H1 (cell line): Measurements from ENCODE around the gene DTD1. TPM values are rescaled to one million over a fixed set of nuclear protein-coding genes. Genes with fewer than 3 reads are reported as not detected.

Experiments
- CTCF ChIA-PET: fragments of 300-600 bp; sonication (Branson Sonifier 250); formaldehyde crosslinking; loops from one replicate; lab custom pipeline; 2021; ENCODE audit not compliant: partially characterized antibody; lab: Charles Lee
- POLR2A ChIA-PET: fragments of 300-600 bp; sonication (Branson Sonifier 250); formaldehyde crosslinking; loops from one replicate; lab custom pipeline; 2021; ENCODE audit warnings: inconsistent platforms; ENCODE audit not compliant: partially characterized antibody; lab: Charles Lee
- DNase-seq, 2 experiments: peaks; one replicate each; pipeline versions ENCODE4 v3.0.0 to v3.0.0-alpha.2; 2010 to 2022; ENCODE audit warnings: low spot score in 2 of 2, low read depth in 1 of 2, mixed read lengths in 1 of 2
- FAIRE-seq: peaks from 2 replicates; lab custom pipeline; 2011; peaks lifted over from hg19 to GRCh38; lab: Jason Lieb, UNC
- H2AFZ ChIP-seq: 2 replicates; pipeline ENCODE4 v1.8.1; 2012; ENCODE audit warnings: low read length, inconsistent platforms
- H2AK5ac ChIP-seq: 2 replicates; pipeline ENCODE4 v1.6.1; 2013; ENCODE audit warnings: low read depth, low read length
- H2BK120ac ChIP-seq: replicated peaks from 2 replicates; pipeline ENCODE3; 2013; ENCODE audit warnings: low read depth, low read length, inconsistent platforms
- H2BK12ac ChIP-seq: 2 replicates; pipeline ENCODE4 v1.6.1; 2013; ENCODE audit warnings: low read depth, low read length
- H2BK15ac ChIP-seq: 2 replicates; pipeline ENCODE4 v1.6.1; 2013; ENCODE audit warnings: low read length
- H2BK20ac ChIP-seq: 2 replicates; pipeline ENCODE4 v1.6.1; 2013; ENCODE audit warnings: low read length
- H2BK5ac ChIP-seq: 2 replicates; pipeline ENCODE4 v1.6.1; 2013; ENCODE audit warnings: low read depth, low read length
- H3K14ac ChIP-seq: 2 replicates; pipeline ENCODE4 v1.6.1; 2013; ENCODE audit warnings: inconsistent platforms; ENCODE audit not compliant: insufficient read length
- H3K18ac ChIP-seq: 2 replicates; pipeline ENCODE4 v1.6.1; 2013; ENCODE audit warnings: low read length; ENCODE audit errors: extremely low read depth
- H3K23ac ChIP-seq: 2 replicates; pipeline ENCODE4 v1.6.1; 2013; ENCODE audit warnings: inconsistent platforms; ENCODE audit not compliant: insufficient read length
- H3K23me2 ChIP-seq: 2 replicates; pipeline ENCODE4 v1.6.1; 2013; ENCODE audit warnings: low read depth, low read length
- H3K27ac ChIP-seq: 2 replicates; pipeline ENCODE4 v1.6.1; 2011; ENCODE audit warnings: low read depth, low read length, inconsistent platforms
- H3K27me3 ChIP-seq, 4 experiments: replicated peaks in 1 of 4; 1 replicate in 1 of 4; 2 replicates in 3 of 4; pipeline versions ENCODE4 v1.6.1 to v1.8.1; 2011 to 2013; ENCODE audit warnings: low read length in 3 of 4, mild to moderate bottlenecking in 3 of 4, inconsistent platforms in 2 of 4, mixed read lengths in 2 of 4, moderate library complexity in 1 of 4; ENCODE audit not compliant: control insufficient read depth in 3 of 4, insufficient read depth in 3 of 4; ENCODE audit errors: extremely low read depth in 1 of 4
- H3K36me3 ChIP-seq, 4 experiments: 2 replicates each; pipeline versions ENCODE4 v1.6.1 to v1.8.1; 2011 to 2013; ENCODE audit warnings: mild to moderate bottlenecking in 4 of 4, low read length in 3 of 4, moderate library complexity in 2 of 4, control low read depth in 1 of 4, inconsistent platforms in 1 of 4; ENCODE audit not compliant: insufficient read depth in 4 of 4, control insufficient read depth in 2 of 4
- H3K4ac ChIP-seq: replicated peaks from 2 replicates; pipeline ENCODE3; 2013; ENCODE audit warnings: low read length, low read depth, mixed read lengths, inconsistent platforms; ENCODE audit not compliant: insufficient read length
- H3K4me1 ChIP-seq, 4 experiments: replicated peaks in 1 of 4; 1 replicate in 1 of 4; 2 replicates in 3 of 4; pipeline versions ENCODE4 v1.6.1 to v1.8.1; 2011 to 2013; ENCODE audit warnings: low read length in 3 of 4, inconsistent platforms in 2 of 4, mixed read lengths in 1 of 4; ENCODE audit not compliant: insufficient read depth in 4 of 4, control insufficient read depth in 3 of 4
- H3K4me2 ChIP-seq, 2 experiments: 2 replicates each; pipeline versions ENCODE4 v1.6.1 to v1.8.1; 2011 to 2013; ENCODE audit warnings: low read depth in 2 of 2, low read length in 2 of 2, control low read depth in 1 of 2, inconsistent platforms in 1 of 2, mild to moderate bottlenecking in 1 of 2; ENCODE audit not compliant: insufficient read depth in 1 of 2
- H3K4me3 ChIP-seq, 4 experiments: fragments of 200-600, 300-600 bp in 1 of 4; sonication (generic), shearing (Covaris generic), sonication (Bioruptor Twin) in 1 of 4; 2 replicates each; pipeline versions ENCODE4 v1.5.1 to v1.8.1; 2011 to 2016; ENCODE audit warnings: low read length in 4 of 4, low read depth in 3 of 4, control low read depth in 2 of 4, inconsistent platforms in 2 of 4, mild to moderate bottlenecking in 2 of 4, mixed read lengths in 1 of 4, moderate library complexity in 1 of 4; ENCODE audit not compliant: insufficient read depth in 2 of 4; ENCODE audit errors: extremely low read depth in 1 of 4
- H3K56ac ChIP-seq: replicated peaks from 2 replicates; pipeline ENCODE3; 2013; ENCODE audit warnings: low read depth, mild to moderate bottlenecking, mixed read lengths, low read length, inconsistent platforms; ENCODE audit not compliant: insufficient read length
- H3K79me1 ChIP-seq: 2 replicates; pipeline ENCODE4 v1.6.1; 2013; ENCODE audit warnings: low read depth, low read length, control low read depth
- H3K79me2 ChIP-seq, 2 experiments: 2 replicates each; pipeline versions ENCODE4 v1.6.1 to v1.8.1; 2012 to 2013; ENCODE audit warnings: low read length in 2 of 2, mild to moderate bottlenecking in 2 of 2, inconsistent platforms in 1 of 2; ENCODE audit not compliant: insufficient read depth in 2 of 2, control insufficient read depth in 1 of 2
- H3K9ac ChIP-seq, 4 experiments: replicated peaks in 1 of 4; 1 replicate in 1 of 4; 2 replicates in 3 of 4; pipeline versions ENCODE4 v1.6.1 to v1.8.1; 2011 to 2013; ENCODE audit warnings: low read depth in 3 of 4, low read length in 3 of 4, control low read depth in 2 of 4, mild to moderate bottlenecking in 2 of 4, moderate library complexity in 2 of 4, inconsistent platforms in 1 of 4; ENCODE audit errors: extremely low read depth in 1 of 4
- H3K9me3 ChIP-seq, 2 experiments: 2 replicates each; pipeline versions ENCODE4 v1.6.1 to v1.8.1; 2012 to 2013; ENCODE audit warnings: mild to moderate bottlenecking in 2 of 2, moderate library complexity in 2 of 2, control low read depth in 1 of 2, inconsistent platforms in 1 of 2, low read depth in 1 of 2, low read length in 1 of 2, mixed read lengths in 1 of 2; ENCODE audit not compliant: insufficient read depth in 2 of 2
- H4K20me1 ChIP-seq, 2 experiments: replicated peaks in 1 of 2; 2 replicates each; pipeline versions ENCODE3 to v1.8.1; 2011 to 2013; ENCODE audit warnings: inconsistent platforms in 2 of 2, low read length in 2 of 2, mild to moderate bottlenecking in 1 of 2; ENCODE audit not compliant: insufficient read depth in 2 of 2, control insufficient read depth in 1 of 2
- H4K5ac ChIP-seq: 2 replicates; pipeline ENCODE4 v1.6.1; 2013; ENCODE audit warnings: low read length, low read depth, mixed read lengths, inconsistent platforms; ENCODE audit not compliant: insufficient read length
- H4K8ac ChIP-seq: 2 replicates; pipeline ENCODE4 v1.8.0; 2013; ENCODE audit warnings: mild to moderate bottlenecking, moderate library complexity, low read length, inconsistent platforms; ENCODE audit not compliant: insufficient read depth; ENCODE audit errors: extremely low read depth
- H4K91ac ChIP-seq: replicated peaks from 2 replicates; pipeline ENCODE3; 2013; ENCODE audit warnings: low read length, mixed read lengths, inconsistent platforms; ENCODE audit not compliant: insufficient read length
- ASH2L ChIP-seq: fragments of 200-600, 300-600 bp; sonication (generic); IDR thresholded peaks from one replicate; pipeline ENCODE4 v1.7.1; 2017; ENCODE audit warnings: low read length
- BACH1 ChIP-seq: IDR thresholded peaks from 2 replicates; pipeline ENCODE4 v1.6.1; 2012; ENCODE audit warnings: low read length, improper control_type of control experiment
- EGR1 ChIP-seq: IDR thresholded peaks from 2 replicates; pipeline ENCODE4 v1.6.1; 2011; ENCODE audit warnings: low read depth, low read length, borderline replicate concordance
- EP300 ChIP-seq, 2 experiments: IDR thresholded peaks; 1 replicate in 1 of 2; 2 replicates in 1 of 2; pipeline ENCODE4 v1.6.1; 2011 to 2012; ENCODE audit warnings: low read depth in 2 of 2, low read length in 2 of 2, mild to moderate bottlenecking in 2 of 2, borderline replicate concordance in 1 of 2, inconsistent platforms in 1 of 2, moderate library complexity in 1 of 2
- EZH2 ChIP-seq: fragments of 200-600 bp; sonication (generic); IDR thresholded peaks from 2 replicates; pipeline ENCODE4 v1.7.1; 2012; ENCODE audit warnings: low read depth, mild to moderate bottlenecking, moderate library complexity, low read length, inconsistent platforms; ENCODE audit not compliant: severe bottlenecking
- JUN ChIP-seq: IDR thresholded peaks from 2 replicates; pipeline ENCODE4 v1.6.1; 2011; ENCODE audit warnings: low read depth, mild to moderate bottlenecking, improper control_type of control experiment, low read length
- JUND ChIP-seq: IDR thresholded peaks from 2 replicates; pipeline ENCODE4 v1.6.1; 2011; ENCODE audit warnings: mild to moderate bottlenecking, improper control_type of control experiment, low read length
- NRF1 ChIP-seq: IDR thresholded peaks from 2 replicates; pipeline ENCODE4 v1.6.1; 2011; ENCODE audit warnings: mild to moderate bottlenecking, low read depth, low read length, improper control_type of control experiment
- POLR2A ChIP-seq, 2 experiments: IDR thresholded peaks; 1 replicate in 1 of 2; 2 replicates in 1 of 2; pipeline ENCODE4 v1.6.1; 2011; ENCODE audit warnings: low read depth in 2 of 2, low read length in 2 of 2, mild to moderate bottlenecking in 2 of 2; ENCODE audit errors: control extremely low read depth in 1 of 2
- RFX5 ChIP-seq: IDR thresholded peaks from 2 replicates; pipeline ENCODE4 v1.6.1; 2011; ENCODE audit warnings: low read depth, low read length, improper control_type of control experiment, borderline replicate concordance
- SP1 ChIP-seq: IDR thresholded peaks from 2 replicates; pipeline ENCODE4 v1.6.1; 2011; ENCODE audit warnings: low read depth, low read length
- SRF ChIP-seq: IDR thresholded peaks from 2 replicates; pipeline ENCODE4 v1.6.1; 2011; ENCODE audit warnings: mild to moderate bottlenecking, low read depth, low read length, moderate library complexity
- TAF1 ChIP-seq: IDR thresholded peaks from 2 replicates; pipeline ENCODE4 v1.6.1; 2011; ENCODE audit warnings: mild to moderate bottlenecking, low read depth, low read length
- YY1 ChIP-seq: IDR thresholded peaks from 2 replicates; pipeline ENCODE4 v1.6.1; 2011; ENCODE audit warnings: low read depth, mild to moderate bottlenecking, low read length
- WGBS, 2 experiments: shearing (Covaris generic) in 1 of 2; methylation state at CpG; one replicate each; pipeline versions ENCODE4 v1.1.6 to v1.1.7; 2013 to 2015; ENCODE audit warnings: low lambda C conversion rate in 2 of 2, mixed read lengths in 2 of 2, inconsistent platforms in 1 of 2, low coverage in 1 of 2, missing lambda C conversion rate in 1 of 2; ENCODE audit not compliant: insufficient replicate concordance in 2 of 2, insufficient coverage in 1 of 2, insufficient read length in 1 of 2; ENCODE audit errors: extremely low coverage in 1 of 2, missing lambda C conversion rate in 1 of 2; 5-methylcytosine and 5-hydroxymethylcytosine counted together
- polyA plus RNA-seq, 7 experiments: library from polyadenylated mRNA; depleted of rRNA in 3 of 7; stranded (reverse) in 5 of 7; unstranded in 2 of 7; fragments of >200 nt in 5 of 7; fragments of 200-250 nt in 2 of 7; gene quantifications; 1 replicate in 5 of 7; 2 replicates in 1 of 7; 4 replicates in 1 of 7; pipeline versions ENCODE4 v1.2.1 to v1.2.3, GENCODE V29; 2011 to 2013; ENCODE audit warnings: missing spikeins in 2 of 7, mixed read lengths in 2 of 7
- total RNA-seq: library from RNA; stranded (reverse); fragmentation: NEBNext Ultra II Directional; extraction: Animal tissue kit (Norgen Biotek cat#: 25700); gene quantifications from 2 replicates; pipeline ENCODE4 v1.2.1, GENCODE V29; 2021
- TF ChIP-seq, protein P1 (sequence below): IDR thresholded peaks from 2 replicates; pipeline ENCODE4 v1.6.1; 2012; ENCODE audit warnings: low read length, inconsistent platforms

The DTD1 gene
- total and polyA plus RNA-seq, 2 of the 8 experiments (the other 6 are each of a cell fraction or from before 2014, with no cell fraction given), result 49.7 to 66.6 TPM

DNA sequence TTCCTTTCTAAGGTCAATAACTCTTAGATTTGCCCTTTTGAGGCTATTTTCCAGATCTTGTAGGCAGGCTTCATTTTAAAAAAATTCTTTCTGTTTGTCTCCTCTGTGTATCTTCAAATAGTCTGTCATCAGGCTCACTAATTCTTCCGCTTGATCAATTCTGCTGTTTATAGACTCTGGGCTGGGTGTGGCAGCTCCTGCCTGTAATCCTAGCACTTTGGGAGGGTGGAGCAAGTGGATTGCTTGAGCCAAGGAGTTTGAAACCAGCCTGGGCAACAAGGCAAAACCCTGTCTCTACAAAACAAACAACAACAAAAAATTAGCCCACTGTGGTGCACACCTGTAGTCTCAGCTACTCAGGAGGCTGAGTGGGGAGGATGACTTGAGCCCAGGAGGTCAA, 185.7 kb downstream of the DTD1 start:
- H3K27ac ChIP-seq, result no peak overlapping the region
- no peaks in the 10 kb centered on the region for H3K36me3 ChIP-seq
- no peak overlapping the region for H3K56ac ChIP-seq
- no peaks in the 10 kb centered on the region for H3K79me2 ChIP-seq
- H2BK12ac ChIP-seq, result no peak overlapping the region
- DNase-seq (no peak), FAIRE-seq (no peak)
- no peak overlapping the region for H2BK15ac ChIP-seq
- H2BK20ac ChIP-seq, result no peak overlapping the region
- no peaks in the 10 kb centered on the region for H3K4me1 ChIP-seq
- no peak overlapping the region for H3K4me3 ChIP-seq
- no peak overlapping the region for H4K5ac ChIP-seq
- no peak overlapping the region for H3K9ac ChIP-seq
- H2BK5ac ChIP-seq, result no peak overlapping the region
- H3K9me3 ChIP-seq, result no peaks in the 10 kb centered on the region
- no peak overlapping the region for H3K14ac ChIP-seq
- H2AFZ ChIP-seq, result no peak overlapping the region
- no peak overlapping the region for H4K8ac ChIP-seq
- H3K18ac ChIP-seq, result no peak overlapping the region
- H3K79me1 ChIP-seq, result no peaks in the 10 kb centered on the region
- no peak overlapping the region for H3K23ac ChIP-seq
- CTCF ChIA-PET, result no interaction called here
- POLR2A ChIA-PET, result no interaction called here
- no peak overlapping the region for H3K4ac ChIP-seq
- no peaks in the 10 kb centered on the region for H3K27me3 ChIP-seq
- 85% methylated on average over 1 of the region's 1 CpG; no CpG with 5 or more reads in 1 of the 2 experiments for WGBS, 2 experiments
- H3K4me2 ChIP-seq, result no peak overlapping the region
- H3K23me2 ChIP-seq, result no peaks in the 10 kb centered on the region
- H4K91ac ChIP-seq, result no peak overlapping the region
- H2AK5ac ChIP-seq, result no peak overlapping the region
- no peak overlapping the region for H2BK120ac ChIP-seq
- H4K20me1 ChIP-seq, result no peaks in the 10 kb centered on the region
- TF ChIP-seq TAF1, result no peak
- no peak for TF ChIP-seq JUND
- no peak for TF ChIP-seq YY1
- no peak for TF ChIP-seq EZH2
- no peak for TF ChIP-seq ASH2L
- TF ChIP-seq SP1, result no peak
- no peak for TF ChIP-seq EP300 (IDR thresholded peaks at IDR 0.05; ENCODE audit: borderline replicate concordance in 1 of 2, low read depth in 2 of 2, low read length in 2 of 2)
- no peak for TF ChIP-seq NRF1
- no peak for TF ChIP-seq POLR2A (IDR thresholded peaks at IDR 0.05; ENCODE audit: control extremely low read depth in 1 of 2, low read depth in 2 of 2, low read length in 2 of 2)
- TF ChIP-seq, protein P1, sequence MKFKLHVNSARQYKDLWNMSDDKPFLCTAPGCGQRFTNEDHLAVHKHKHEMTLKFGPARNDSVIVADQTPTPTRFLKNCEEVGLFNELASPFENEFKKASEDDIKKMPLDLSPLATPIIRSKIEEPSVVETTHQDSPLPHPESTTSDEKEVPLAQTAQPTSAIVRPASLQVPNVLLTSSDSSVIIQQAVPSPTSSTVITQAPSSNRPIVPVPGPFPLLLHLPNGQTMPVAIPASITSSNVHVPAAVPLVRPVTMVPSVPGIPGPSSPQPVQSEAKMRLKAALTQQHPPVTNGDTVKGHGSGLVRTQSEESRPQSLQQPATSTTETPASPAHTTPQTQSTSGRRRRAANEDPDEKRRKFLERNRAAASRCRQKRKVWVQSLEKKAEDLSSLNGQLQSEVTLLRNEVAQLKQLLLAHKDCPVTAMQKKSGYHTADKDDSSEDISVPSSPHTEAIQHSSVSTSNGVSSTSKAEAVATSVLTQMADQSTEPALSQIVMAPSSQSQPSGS, result no peak
- TF ChIP-seq SRF, result no peak
- TF ChIP-seq EGR1, result no peak
- TF ChIP-seq RFX5, result no peak
- no peak for TF ChIP-seq JUN
- TF ChIP-seq BACH1, result no peak
